GM18867 (cell line): ENCODE data around the gene TOMM40L.
"Not testable (repeated sequence)": the region's sequence is repeated elsewhere in the genome, so short reads cannot be mapped to it uniquely, and the experiment has no call there.

Experiments
- ATAC-seq: cut with Tn5 transposase; IDR thresholded peaks from one replicate; pipeline ENCODE4 v1.9.1; 2021; ENCODE audit warnings: mild to moderate bottlenecking, moderate library complexity; ENCODE audit not compliant: unreplicated experiment

TOMM40L gene

GRCh38 chr1:161250100-161250499 is 24.2 kb downstream of the TOMM40L start:
- ATAC-seq = not testable (repeated sequence)

DNA sequence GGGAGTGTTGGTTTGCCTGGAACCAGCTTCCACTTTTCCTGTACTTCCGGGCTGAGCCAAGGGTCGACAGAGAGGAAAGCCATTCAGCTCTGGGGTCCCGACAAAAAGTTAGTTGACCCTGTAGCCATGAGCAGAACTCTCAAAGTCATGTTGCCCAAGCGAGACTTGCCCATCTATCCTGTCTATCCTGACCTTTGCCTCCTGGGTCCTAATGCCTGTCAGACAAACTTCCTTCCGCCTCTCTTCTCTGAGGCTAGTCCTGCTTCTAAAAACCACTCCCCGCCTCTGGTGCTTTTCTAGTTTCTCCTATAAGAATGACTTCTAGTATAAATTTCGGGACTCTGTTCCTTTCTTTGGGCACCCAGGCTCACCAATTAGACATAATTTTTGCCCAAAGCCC is 25.0 kb downstream of the TOMM40L start:
- no peak for ATAC-seq

DNA sequence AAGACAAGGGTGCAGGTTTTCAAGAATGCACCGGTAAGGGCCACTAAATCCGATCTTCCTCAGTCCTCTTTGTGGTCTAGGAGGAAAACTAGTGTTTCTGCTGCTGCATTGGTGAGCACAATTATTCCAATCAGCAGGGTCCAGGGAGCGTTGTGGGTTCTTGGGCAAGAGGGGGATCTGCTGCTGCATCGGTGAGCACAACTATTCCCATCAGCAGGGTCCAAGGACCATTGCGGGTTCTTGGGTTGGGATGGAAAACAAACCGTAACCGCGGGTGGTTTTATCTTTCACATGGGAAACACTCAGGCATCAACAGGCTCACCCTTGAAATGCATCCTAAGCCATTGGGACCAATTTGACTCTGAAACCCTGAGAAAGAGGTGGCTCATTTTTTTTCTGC is 25.7 kb downstream of the TOMM40L start:
- no peak for ATAC-seq

DNA sequence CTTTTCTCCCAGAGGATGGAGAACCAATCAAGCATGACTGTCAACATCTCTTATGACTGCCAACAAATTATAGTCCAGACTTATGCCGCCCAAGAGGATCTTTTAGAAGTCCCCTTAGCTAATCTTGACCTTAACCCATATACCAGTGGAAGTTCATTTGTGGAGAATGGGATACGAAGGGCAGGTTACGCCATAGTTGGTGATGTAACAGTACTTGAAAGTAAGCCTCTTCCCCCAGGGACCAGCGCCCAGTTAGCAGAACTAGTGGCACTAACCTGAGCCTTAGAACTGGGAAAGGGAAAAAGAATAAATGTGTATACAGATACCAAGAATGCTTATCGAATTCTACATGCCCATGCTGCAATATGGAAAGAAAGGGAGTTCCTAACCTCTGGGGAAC is 29.4 kb downstream of the TOMM40L start:
- ATAC-seq = not testable (repeated sequence)

DNA sequence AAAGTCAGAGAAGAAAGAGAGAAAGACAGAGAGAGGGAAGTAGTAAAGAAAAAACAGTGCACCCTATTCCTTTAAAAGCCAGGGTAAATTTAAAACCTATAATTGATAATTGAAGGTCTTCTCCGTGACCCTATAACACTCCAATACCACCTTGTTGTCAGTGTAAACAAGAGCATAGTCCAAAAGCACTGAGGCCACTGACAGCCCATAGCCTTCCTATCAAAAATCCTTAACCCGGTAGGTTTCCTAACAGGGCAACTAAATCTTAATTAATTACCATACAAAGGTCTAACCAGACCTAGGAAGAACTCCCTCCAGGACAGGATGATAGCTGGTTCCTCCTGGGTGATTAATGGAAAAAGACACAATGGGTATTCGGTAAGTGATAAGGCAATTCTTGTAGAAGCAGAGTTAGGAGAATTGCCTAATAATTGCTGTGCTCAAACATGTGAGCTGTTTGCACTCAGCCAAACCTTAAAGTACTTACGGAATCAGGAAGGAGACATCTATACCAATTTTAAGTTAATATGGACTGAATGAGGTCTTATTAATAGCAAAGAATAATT is 30.2 kb downstream of the TOMM40L start:
- ATAC-seq = not testable (repeated sequence)

DNA sequence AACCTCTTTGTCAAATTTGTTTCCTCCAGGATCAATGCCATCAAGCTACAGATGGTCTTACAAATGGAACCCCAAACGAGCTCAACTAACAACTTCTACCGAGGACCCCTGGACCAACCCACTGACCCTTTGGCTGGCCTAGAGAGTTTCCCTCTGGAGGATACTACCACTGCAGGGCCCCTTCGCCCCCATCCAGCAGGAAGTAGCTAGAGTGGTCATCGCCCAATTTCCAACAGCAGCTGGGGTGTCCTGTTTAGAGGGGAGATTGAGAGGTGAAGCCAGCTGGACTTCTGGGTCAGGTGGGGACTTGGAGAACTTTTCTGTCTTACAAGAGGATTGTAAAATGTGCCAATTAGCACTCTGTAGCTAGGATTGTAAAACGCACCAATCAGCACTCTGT is 31.2 kb downstream of the TOMM40L start:
- not testable (repeated sequence) for ATAC-seq

DNA sequence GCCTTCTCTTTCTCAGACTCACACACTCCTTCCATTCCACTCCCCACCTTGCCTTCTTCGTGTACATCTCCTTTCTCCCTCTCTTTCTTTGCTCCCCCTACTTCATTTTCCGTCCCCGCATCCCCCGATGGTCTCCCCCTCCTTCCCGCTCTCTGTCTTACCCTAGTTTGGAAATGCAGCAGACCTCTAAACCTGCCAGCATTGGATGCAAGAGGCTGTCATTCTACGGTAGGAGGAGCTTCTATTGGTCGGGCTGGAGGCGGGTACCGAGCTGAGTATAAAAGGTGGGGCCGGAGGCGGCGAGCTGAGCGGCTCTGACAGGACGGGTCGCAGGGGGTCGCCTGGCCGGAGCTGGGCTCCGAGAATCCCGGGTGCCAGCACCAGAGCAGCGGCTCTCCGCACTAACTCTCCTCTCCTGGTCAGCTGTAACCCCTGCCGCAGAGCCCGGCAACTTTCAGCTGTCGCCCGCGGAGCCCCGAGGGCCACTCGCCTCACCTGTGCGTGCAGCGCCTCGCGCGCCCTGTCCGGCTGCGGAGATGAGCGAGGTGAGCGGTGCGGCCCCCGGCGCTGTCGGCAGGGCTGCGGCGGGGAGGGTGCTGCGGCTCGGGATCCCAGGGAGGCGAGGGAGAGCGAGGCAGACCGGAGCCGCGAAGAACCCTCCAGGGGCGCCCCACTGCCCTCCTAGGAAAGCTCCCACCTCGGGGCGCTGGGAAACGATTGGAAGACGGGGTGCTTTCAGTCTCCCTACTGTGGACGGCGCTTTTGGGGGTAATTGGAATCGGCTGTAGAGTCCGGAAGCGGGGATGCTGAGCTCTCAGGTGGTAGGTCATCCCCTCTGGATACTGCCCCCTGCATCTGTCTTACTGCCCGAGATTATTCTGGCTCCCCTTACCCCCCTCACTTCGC is 32.8 kb downstream of the TOMM40L start, which contains the start of gene PCP4L1:
PCP4L1 (plus strand) TSS at position 307 of the 906 bp plus-strand sequence; CDS start at position 537, 230 bp downstream.
- ATAC-seq = no peak

- ATAC-seq = no peak
Observed at GRCh38 chr1:161259345-161259702, 33.5 kb downstream of the TOMM40L start.

DNA sequence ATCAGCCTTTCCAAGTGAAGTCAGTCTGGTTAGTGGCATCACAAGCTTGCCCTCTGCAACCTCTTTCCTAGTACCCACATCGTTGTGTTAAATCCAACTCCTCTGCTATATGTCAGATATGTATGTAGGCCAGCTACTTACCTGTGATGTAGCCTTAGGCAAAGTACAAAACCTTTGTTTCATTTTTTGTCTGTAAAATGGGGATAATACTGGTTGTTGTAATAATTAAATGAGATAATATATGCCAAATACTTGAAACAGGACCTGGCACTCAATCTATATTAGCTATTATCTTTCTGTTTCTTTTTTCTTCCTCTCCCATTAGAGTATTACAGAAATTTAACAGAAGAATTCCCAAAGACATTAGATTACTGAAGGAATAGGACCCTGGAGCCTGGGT is 33.9 kb downstream of the TOMM40L start:
- ATAC-seq = no peak

- no peak for ATAC-seq
Observed at GRCh38 chr1:161260376-161261260, 34.8 kb downstream of the TOMM40L start.

DNA sequence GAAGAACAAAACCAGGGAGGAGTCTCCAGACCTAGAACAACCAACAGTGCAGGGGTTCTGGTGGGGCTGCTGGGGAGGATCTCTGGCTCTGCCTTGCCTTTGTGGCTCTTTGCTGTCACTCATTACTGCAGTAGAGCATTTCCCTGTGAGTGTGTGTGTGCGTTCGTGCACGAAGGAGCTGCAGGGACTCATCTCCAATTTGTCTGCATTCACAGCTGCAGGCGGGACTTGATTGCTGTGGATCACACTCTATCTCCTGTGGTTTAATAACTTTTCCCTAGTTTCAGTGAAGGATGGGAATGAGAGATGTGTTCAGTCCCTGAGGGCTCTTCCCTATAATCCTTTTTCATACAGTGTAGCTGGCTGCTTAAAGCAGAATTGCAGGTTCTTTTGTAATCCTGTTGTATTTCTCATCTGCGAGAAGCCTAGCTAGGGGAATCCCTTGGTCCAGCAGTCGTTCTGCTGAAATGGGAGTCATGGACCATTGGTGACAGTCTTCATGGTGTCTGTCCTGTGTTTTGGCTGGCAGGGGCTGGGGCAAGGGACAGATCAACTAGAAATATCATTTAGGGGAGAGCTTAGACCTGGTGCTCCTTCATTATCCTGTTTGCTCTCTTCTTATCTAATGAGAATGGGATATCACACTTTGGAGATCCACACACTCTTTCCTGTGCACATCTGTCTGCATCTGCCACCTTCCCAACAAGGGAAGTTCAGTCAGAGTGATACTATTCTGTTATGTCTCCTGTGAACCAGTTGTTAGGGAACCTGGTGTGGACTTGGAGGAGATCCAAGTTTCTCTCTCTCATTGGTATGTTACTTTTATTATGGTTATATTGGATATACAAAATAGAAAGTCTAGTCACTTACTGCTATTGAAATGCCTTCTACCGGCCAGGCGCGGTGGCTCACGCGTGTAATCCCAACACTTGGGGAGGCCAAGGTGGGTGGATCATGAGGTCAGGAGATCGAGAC is 35.7 kb downstream of the TOMM40L start:
- no peak for ATAC-seq

GRCh38 chr1:161265305-161265704 is 39.4 kb downstream of the TOMM40L start:
- ATAC-seq = no peak

DNA sequence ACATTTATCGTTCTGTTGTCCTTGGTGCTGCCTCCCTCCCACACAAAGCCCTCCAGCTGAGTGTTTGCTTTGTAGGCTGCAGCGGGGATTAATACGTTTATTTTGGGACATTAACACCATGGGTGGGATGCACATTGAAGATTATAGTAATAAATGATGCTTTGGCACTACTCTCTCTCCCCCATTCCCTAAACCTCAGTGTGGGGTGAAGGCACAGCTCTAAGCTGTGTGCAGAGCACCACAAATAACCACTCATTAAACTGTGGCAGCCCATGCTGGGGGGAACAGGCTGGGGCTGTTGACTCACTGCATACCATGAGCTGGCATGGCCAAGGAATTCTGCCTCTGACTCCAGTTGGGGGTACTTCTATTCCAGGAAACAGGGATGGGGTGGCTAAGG is 40.3 kb downstream of the TOMM40L start:
- ATAC-seq = no peak

DNA sequence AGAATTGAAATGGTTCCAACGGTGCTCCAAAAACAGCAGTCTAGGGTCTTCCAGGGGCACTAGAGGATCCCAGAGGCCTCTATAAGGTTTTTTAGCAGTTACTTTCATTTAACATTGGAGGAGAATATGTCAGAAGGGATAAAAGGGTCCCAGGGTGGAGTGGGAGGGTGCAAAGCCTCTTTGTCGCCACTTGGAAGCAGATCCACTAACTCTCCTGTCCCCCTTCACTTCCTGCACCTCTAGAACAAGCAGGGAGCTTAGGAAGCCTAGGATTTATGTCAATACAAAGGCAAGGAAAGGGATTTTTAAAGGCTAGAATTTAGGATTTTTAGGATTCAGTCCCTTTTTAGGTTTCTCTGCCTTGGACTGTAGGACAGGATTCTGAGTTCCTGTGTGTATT is 41.0 kb downstream of the TOMM40L start:
- ATAC-seq = no peak

DNA sequence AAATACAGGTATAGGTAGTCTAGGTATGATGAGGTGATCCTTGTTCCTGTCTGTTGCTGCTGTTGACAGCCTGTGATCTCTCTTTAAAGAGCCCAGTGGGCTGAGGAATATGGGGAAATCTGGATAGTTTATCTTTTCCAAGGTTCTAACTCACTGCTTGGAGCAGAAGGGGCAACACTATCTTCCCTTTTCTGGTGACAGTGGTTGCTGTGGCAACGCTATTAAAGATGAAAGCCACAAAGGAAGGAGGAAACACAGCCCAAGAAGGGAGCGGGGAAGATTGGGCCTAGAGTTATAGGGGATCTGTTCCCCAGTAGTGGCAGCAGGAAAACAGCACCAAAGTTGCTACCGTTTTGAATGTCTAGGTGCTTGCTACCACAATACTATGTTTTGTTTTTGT is 41.5 kb downstream of the TOMM40L start:
- ATAC-seq = no peak

DNA sequence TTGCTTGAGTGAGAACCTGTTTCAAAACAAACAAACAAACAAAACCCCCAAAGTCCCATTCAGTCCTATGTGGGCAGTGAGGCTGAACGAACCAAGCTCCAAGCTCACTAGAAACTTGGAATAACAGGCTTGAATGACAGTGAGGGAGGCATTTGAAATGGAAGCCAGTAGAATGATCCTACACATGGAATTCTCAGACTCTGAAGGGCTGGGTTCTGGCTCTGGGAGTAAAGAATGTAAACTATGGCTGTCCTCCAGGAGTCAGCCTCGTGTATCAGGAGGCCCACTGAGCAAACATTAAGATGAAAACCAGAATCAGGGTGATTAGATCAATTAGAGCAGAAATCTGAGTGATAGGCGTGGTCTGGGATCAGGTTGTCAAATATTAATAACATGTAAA is 47.5 kb downstream of the TOMM40L start:
- ATAC-seq = no peak

DNA sequence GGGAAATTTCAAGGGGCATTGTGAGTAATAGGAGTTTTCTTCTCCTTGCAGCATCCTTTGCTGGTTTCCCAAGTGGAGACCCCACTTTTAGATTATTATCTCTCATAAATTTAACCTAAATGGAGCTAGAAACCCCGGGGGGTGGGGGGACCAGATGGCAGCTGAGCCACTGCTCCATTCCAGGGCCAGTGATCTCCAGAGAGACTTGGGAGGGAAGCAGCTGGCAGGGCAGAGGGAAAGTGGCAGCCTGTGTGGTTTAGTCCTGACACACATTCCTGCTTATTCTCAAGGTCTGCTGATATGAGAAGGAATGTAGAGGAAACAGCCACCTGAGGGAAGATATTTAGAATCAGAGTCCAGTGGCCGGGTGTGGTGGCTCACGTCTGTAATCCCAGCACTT is 49.0 kb downstream of the TOMM40L start:
- no peak for ATAC-seq
